ENCODE data around the gene BBOF1.

GRCh38 chr14:74018174-74018585 lies 969 bp upstream of the BBOF1 start:
- TF ChIP-seq RAD21 (IDR thresholded peaks at IDR 0.05) (no peak), REST (IDR thresholded peaks at IDR 0.05) (peak; percentile 3), CTCF (IDR thresholded peaks at IDR 0.05; ENCODE audit: low read depth, low read length, missing input control) (no peak), SP1 (IDR thresholded peaks at IDR 0.05) (no peak)

Measured in liver (tissue), 3 donors.